ENCODE data around the gene SLC25A6.

- no peak for TF ChIP-seq EZH2 (IDR thresholded peaks at IDR 0.05; ENCODE audit: borderline replicate concordance, low read length)
- TF ChIP-seq CTCF (IDR thresholded peaks at IDR 0.05; ENCODE audit: low read length): no peak
These were observed 1.1 kb downstream of the SLC25A6 start for GRCh38 chrX:1390621-1391369.

All from OCI-LY1 (cell line).